ENCODE data around the gene ANK3. TPM values are rescaled to one million over a fixed set of nuclear protein-coding genes. Genes with fewer than 3 reads are reported as not detected.

The ANK3 gene
- total RNA-seq, 2 donors from 2014 or later, result 55.4 to 126 TPM

DNA sequence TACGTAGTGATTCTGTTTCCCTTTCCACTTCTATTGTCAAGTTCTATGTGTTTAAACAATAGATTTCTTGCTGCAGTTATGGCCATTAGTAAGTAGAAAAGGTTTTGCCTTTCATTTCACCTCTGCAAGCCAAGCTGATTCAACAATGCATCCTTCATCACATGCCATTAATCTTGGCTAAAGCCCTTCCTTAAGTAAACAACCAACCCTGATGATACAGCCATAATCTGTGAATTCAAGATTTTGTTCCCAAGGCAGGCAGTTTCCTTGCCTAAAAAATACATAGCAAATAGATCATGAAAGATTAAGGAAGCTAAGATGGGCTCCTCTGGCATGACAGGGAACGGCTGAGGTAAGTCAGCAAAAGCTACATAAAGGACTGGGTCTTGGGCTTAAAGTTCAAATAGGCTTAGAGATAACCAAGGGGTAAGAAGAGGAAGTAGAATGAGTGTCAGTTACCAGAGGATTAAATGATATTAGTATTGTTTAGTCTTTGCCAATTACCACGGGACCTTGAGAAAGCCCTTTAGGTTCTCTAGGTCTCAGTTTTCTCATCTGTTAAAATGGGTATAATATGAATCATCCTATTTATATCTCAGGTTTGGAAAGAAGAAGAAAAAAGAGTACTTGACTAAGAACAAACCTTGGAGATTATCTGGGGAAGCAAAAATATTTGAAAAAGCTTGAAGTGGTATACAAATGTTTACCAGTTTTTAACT lies 35.9 kb upstream of the ANK3 start:
- no peaks in the 10 kb centered on the region for H3K27me3 ChIP-seq (replicated peaks; ENCODE audit: insufficient read depth)
- H3K9me3 ChIP-seq, result no peaks in the 10 kb centered on the region
- no peak overlapping the region for H3K4me3 ChIP-seq
- H3K4me1 ChIP-seq (ENCODE audit: control insufficient read depth in 1 of 2, low read depth in 2 of 2), result peaks cover 18 to 35% of the 10 kb centered on the region in 2 donors
- no peak for DNase-seq (ENCODE audit: low spot score)
- TF ChIP-seq, protein P1, sequence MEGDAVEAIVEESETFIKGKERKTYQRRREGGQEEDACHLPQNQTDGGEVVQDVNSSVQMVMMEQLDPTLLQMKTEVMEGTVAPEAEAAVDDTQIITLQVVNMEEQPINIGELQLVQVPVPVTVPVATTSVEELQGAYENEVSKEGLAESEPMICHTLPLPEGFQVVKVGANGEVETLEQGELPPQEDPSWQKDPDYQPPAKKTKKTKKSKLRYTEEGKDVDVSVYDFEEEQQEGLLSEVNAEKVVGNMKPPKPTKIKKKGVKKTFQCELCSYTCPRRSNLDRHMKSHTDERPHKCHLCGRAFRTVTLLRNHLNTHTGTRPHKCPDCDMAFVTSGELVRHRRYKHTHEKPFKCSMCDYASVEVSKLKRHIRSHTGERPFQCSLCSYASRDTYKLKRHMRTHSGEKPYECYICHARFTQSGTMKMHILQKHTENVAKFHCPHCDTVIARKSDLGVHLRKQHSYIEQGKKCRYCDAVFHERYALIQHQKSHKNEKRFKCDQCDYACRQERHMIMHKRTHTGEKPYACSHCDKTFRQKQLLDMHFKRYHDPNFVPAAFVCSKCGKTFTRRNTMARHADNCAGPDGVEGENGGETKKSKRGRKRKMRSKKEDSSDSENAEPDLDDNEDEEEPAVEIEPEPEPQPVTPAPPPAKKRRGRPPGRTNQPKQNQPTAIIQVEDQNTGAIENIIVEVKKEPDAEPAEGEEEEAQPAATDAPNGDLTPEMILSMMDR (IDR thresholded peaks at IDR 0.05), result no peak
- H3K27ac ChIP-seq, result no peak overlapping the region
- H3K36me3 ChIP-seq, result no peaks in the 10 kb centered on the region
- ATAC-seq (ENCODE audit: insufficient number of reproducible peaks, low FRiP score, low read depth), result no peak

DNA sequence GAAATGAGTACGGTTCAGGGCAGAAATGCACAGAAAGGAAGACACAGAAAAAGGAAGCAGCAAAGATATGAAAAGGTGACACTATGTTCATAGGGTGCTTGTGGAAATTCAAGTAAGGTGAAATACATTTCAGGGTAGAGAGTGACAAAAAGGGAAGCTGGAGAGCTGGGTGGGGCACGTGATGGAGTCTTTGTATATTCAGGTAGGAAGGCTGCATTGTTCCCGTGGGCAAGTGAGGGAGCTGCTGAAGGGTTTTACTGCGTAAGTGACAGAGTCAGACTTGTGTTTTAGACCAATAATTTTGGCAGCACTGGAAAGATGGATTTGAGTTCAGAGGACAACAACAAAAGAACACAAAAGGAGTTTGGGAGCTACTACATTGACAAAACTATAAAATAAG lies 35.3 kb upstream of the ANK3 start:
- Histone ChIP-seq H3K27ac (no peak overlapping the region), H3K4me3 (no peak overlapping the region), H3K27me3 (replicated peaks; ENCODE audit: insufficient read depth) (no peaks in the 10 kb centered on the region), H3K36me3 (no peaks in the 10 kb centered on the region), H3K9me3 (no peaks in the 10 kb centered on the region), H3K4me1 (ENCODE audit: control insufficient read depth in 1 of 2, low read depth in 2 of 2) (peaks cover 14 to 29% of the 10 kb centered on the region in 2 donors)
- DNase-seq (ENCODE audit: low spot score) (no peak), ATAC-seq (ENCODE audit: insufficient number of reproducible peaks, low FRiP score, low read depth) (no peak)
- TF ChIP-seq, protein P1 (IDR thresholded peaks at IDR 0.05), result no peak

DNA sequence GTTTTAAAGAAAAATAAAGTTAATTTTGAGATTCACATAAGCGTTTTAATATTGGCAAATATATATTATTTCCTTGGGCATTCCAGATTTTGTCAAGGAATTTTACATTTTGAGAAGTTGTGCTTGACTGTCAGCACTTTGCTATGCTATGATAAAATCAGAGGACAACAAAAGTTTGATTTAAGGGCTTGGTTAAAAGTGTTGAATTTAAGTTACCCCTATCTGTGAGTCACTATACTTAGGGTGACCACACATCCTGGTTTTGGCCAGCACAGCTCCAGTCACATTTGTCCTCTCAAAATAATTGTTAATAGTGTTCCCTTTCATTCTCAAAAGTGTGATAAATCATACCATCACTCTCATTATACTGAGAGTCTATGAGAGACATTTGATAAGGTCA lies 34.2 kb upstream of the ANK3 start:
- Histone ChIP-seq H3K4me1 (ENCODE audit: control insufficient read depth in 1 of 2, low read depth in 2 of 2) (peaks cover 4 to 19% of the 10 kb centered on the region in 2 donors), H3K36me3 (no peaks in the 10 kb centered on the region), H3K9me3 (no peaks in the 10 kb centered on the region), H3K27ac (no peak overlapping the region), H3K27me3 (replicated peaks; ENCODE audit: insufficient read depth) (no peaks in the 10 kb centered on the region), H3K4me3 (no peak overlapping the region)
- no peak for DNase-seq (ENCODE audit: low spot score)
- ATAC-seq (ENCODE audit: insufficient number of reproducible peaks, low FRiP score, low read depth), result no peak
- TF ChIP-seq, protein P1 (IDR thresholded peaks at IDR 0.05), result no peak

GRCh38 chr10:60422809-60423208 lies 33.1 kb upstream of the ANK3 start:
- no peak for DNase-seq (ENCODE audit: low spot score)
- no peak overlapping the region for H3K27ac ChIP-seq
- H3K9me3 ChIP-seq, result no peaks in the 10 kb centered on the region
- no peaks in the 10 kb centered on the region for H3K36me3 ChIP-seq
- peaks cover 3 to 11% of the 10 kb centered on the region in 2 donors for H3K4me1 ChIP-seq (ENCODE audit: control insufficient read depth in 1 of 2, low read depth in 2 of 2)
- TF ChIP-seq, protein P1 (IDR thresholded peaks at IDR 0.05), result no peak
- no peak for ATAC-seq (ENCODE audit: insufficient number of reproducible peaks, low FRiP score, low read depth)
- H3K4me3 ChIP-seq, result no peak overlapping the region
- H3K27me3 ChIP-seq (replicated peaks; ENCODE audit: insufficient read depth), result no peaks in the 10 kb centered on the region

- H3K27me3 ChIP-seq (replicated peaks; ENCODE audit: insufficient read depth), result no peaks in the 10 kb centered on the region
- H3K36me3 ChIP-seq, result no peaks in the 10 kb centered on the region
- no peak overlapping the region for H3K27ac ChIP-seq
- H3K9me3 ChIP-seq, result no peaks in the 10 kb centered on the region
- TF ChIP-seq, protein P1 (IDR thresholded peaks at IDR 0.05), result no peak
- H3K4me3 ChIP-seq, result no peak overlapping the region
- H3K4me1 ChIP-seq (ENCODE audit: control insufficient read depth in 1 of 2, low read depth in 2 of 2), result peaks cover 0 to 4% of the 10 kb centered on the region in 2 donors
- DNase-seq (ENCODE audit: low spot score), result no peak
- ATAC-seq (ENCODE audit: insufficient number of reproducible peaks, low FRiP score, low read depth), result no peak
Observed at GRCh38 chr10:60420991-60421894, 31.6 kb upstream of the ANK3 start.

All from thoracic aorta (tissue), 2 donors.